OCI-LY7 (cell line): ENCODE results near the gene BTBD7. TPM values are rescaled to one million over a fixed set of nuclear protein-coding genes. Genes with fewer than 3 reads are reported as not detected.

Source experiments
- BruUV-seq: library from RNA; stranded (reverse); fragments of 400-500 nt; replicated peaks from 2 replicates; lab custom pipeline; 2021; lab: Mats Ljungman, UMichigan
- CTCF ChIA-PET: fragments of 300-600 bp; sonication (Branson Sonifier 250); formaldehyde crosslinking; loops from one replicate; lab custom pipeline; 2022; ENCODE audit warnings: antibody characterized with exemption; ENCODE audit not compliant: unreplicated experiment; lab: Charles Lee
- POLR2A ChIA-PET: fragments of 300-600 bp; sonication (Branson Sonifier 250); formaldehyde crosslinking; loops from one replicate; lab custom pipeline; 2022; ENCODE audit warnings: antibody characterized with exemption; lab: Charles Lee
- DNase-seq: peaks from one replicate; pipeline ENCODE4 v3.0.0-alpha.2; 2015; ENCODE audit warnings: low spot score
- H2AFZ ChIP-seq: fragments of 200-600 bp; sonication (generic), shearing (Covaris generic); 2 replicates; pipeline ENCODE4 v1.6.1; 2014; ENCODE audit warnings: mild to moderate bottlenecking, antibody characterized with exemption, low read length, moderate library complexity
- H3K27ac ChIP-seq: fragments of 200-600 bp; sonication (generic); 2 replicates; pipeline ENCODE4 v1.5.1; 2014; ENCODE audit warnings: mixed run types, low read depth, mild to moderate bottlenecking, moderate library complexity, low read length, inconsistent platforms; ENCODE audit not compliant: poor library complexity, severe bottlenecking
- H3K36me3 ChIP-seq: fragments of 200-600 bp; sonication (generic); 2 replicates; pipeline ENCODE4 v1.6.1; 2014; ENCODE audit warnings: mild to moderate bottlenecking, antibody characterized with exemption, low read length, moderate library complexity, mixed read lengths; ENCODE audit not compliant: insufficient read depth
- H3K4me1 ChIP-seq: fragments of 200-600 bp; sonication (generic); 2 replicates; pipeline ENCODE4 v1.5.1; 2014; ENCODE audit warnings: mild to moderate bottlenecking, low read length; ENCODE audit not compliant: insufficient read depth, poor library complexity, severe bottlenecking
- H3K4me2 ChIP-seq: fragments of 200-600 bp; sonication (generic); 2 replicates; pipeline ENCODE4 v1.6.1; 2014; ENCODE audit warnings: mild to moderate bottlenecking, low read length
- H3K4me3 ChIP-seq: fragments of 200-600 bp; sonication (generic); 2 replicates; pipeline ENCODE4 v1.5.1; 2014; ENCODE audit warnings: mild to moderate bottlenecking, low read depth, low read length; ENCODE audit not compliant: poor library complexity, severe bottlenecking
- H3K79me2 ChIP-seq: fragments of 200-600 bp; sonication (generic); 2 replicates; pipeline ENCODE4 v1.6.1; 2016; ENCODE audit warnings: low read depth, mild to moderate bottlenecking, low read length, moderate library complexity, mixed read lengths; ENCODE audit not compliant: insufficient read depth
- H3K9me2 ChIP-seq: fragments of 200-600 bp; sonication (generic); 2 replicates; pipeline ENCODE4 v1.6.1; 2016; ENCODE audit warnings: mild to moderate bottlenecking, low read length, mixed read lengths; ENCODE audit not compliant: insufficient read depth
- H3K9me3 ChIP-seq: fragments of 200-600 bp; sonication (generic); 2 replicates; pipeline ENCODE4 v1.6.1; 2014; ENCODE audit warnings: mild to moderate bottlenecking, mixed run types, low read length, mixed read lengths
- H4K20me1 ChIP-seq: fragments of 200-600 bp; sonication (generic); 2 replicates; pipeline ENCODE4 v1.6.1; 2014; ENCODE audit warnings: mild to moderate bottlenecking, antibody characterized with exemption, low read length, moderate library complexity, mixed read lengths; ENCODE audit not compliant: insufficient read depth
- CTCF ChIP-seq: fragments of 200-600 bp; sonication (generic); conservative IDR thresholded peaks from 2 replicates; pipeline ENCODE4 v1.5.1; 2014; ENCODE audit warnings: mild to moderate bottlenecking, antibody characterized with exemption, low read length, moderate library complexity, mixed read lengths
- EZH2phosphoT487 ChIP-seq: fragments of 200-600 bp; sonication (generic); IDR thresholded peaks from 2 replicates; pipeline ENCODE4 v1.6.1; 2018; ENCODE audit warnings: low read depth, borderline replicate concordance, mild to moderate bottlenecking, mixed run types, antibody characterized with exemption, low read length, moderate library complexity, mixed read lengths
- intact Hi-C: fragments of 100-400 bp; cut with micrococcal nuclease; formaldehyde crosslinking; loops from one replicate; pipeline ENCODE4 v1.10.0; 2022; ENCODE audit not compliant: unreplicated experiment
- total RNA-seq, 2 experiments: library from RNA; depleted of rRNA in 1 of 2; stranded (reverse); fragments of >200 nt in 1 of 2; shearing (Covaris generic) in 1 of 2; gene quantifications; 2 replicates each; pipeline ENCODE4 v1.2.3, GENCODE V29; 2014 to 2022

BTBD7 gene
- total RNA-seq, 2 experiments from 2014 or later: 9.7 to 19.6 TPM

GRCh38 chr14:93214598-93214997 lies 118.2 kb downstream of the BTBD7 start:
- BruUV-seq: no TSS peak
- TF ChIP-seq CTCF (no peak), EZH2phosphoT487 (no peak)
- no peak overlapping the region for H3K4me3 ChIP-seq
- intact Hi-C loops: no loop called here
- peaks cover 19% of the 10 kb centered on the region; the same call in 1 of the 2 replicates for H3K79me2 ChIP-seq
- no peaks in the 10 kb centered on the region for H3K9me3 ChIP-seq
- ChIA-PET POLR2A (no interaction called here), CTCF (no interaction called here)
- H4K20me1 ChIP-seq: no peaks in the 10 kb centered on the region
- DNase-seq: no peak
- H3K9me2 ChIP-seq: no peaks in the 10 kb centered on the region
- peaks cover 29% of the 10 kb centered on the region for H3K4me1 ChIP-seq
- H3K27ac ChIP-seq: no peak overlapping the region
- no peak overlapping the region for H3K4me2 ChIP-seq
- peaks cover 83% of the 10 kb centered on the region for H3K36me3 ChIP-seq
- no peak overlapping the region for H2AFZ ChIP-seq

- ChIA-PET CTCF (no interaction called here), POLR2A (interaction anchor here (0.5 kb wide), 1 partner anchor 54 kb away, joined by 3 read pairs; no protein-coding TSS in a partner anchor)
- H3K27ac ChIP-seq: peak overlapping the region; percentile 21
- no peak for TF ChIP-seq EZH2phosphoT487
- no peak for TF ChIP-seq CTCF
- H3K4me2 ChIP-seq: peak overlapping the region; percentile 5; the same call in 1 of the 2 replicates
- H3K9me3 ChIP-seq: no peaks in the 10 kb centered on the region
- no peak overlapping the region for H3K4me3 ChIP-seq
- peaks cover 41% of the 10 kb centered on the region for H3K79me2 ChIP-seq
- peak; percentile 59 for DNase-seq
- no peaks in the 10 kb centered on the region for H3K9me2 ChIP-seq
- intact Hi-C loops: no loop called here
- no peak overlapping the region for H2AFZ ChIP-seq
- H3K4me1 ChIP-seq: peaks cover 45% of the 10 kb centered on the region
- no peaks in the 10 kb centered on the region for H4K20me1 ChIP-seq
- BruUV-seq: no TSS peak
- H3K36me3 ChIP-seq: peaks cover 67% of the 10 kb centered on the region
Observed at GRCh38 chr14:93212432-93212831, 120.4 kb downstream of the BTBD7 start.
